Hepatocyte (in vitro differentiated cells): ENCODE measurements around the gene ANKRD13B.

Source experiments
- EZH2 ChIP-seq: fragments of 200-600 bp; sonication (generic); IDR thresholded peaks from 2 replicates; pipeline ENCODE4 v1.6.1; 2016; ENCODE audit warnings: antibody characterized with exemption, mild to moderate bottlenecking, borderline replicate concordance
- EZH2phosphoT487 ChIP-seq: fragments of 200-600 bp; sonication (generic); IDR thresholded peaks from one replicate; pipeline ENCODE4 v1.6.1; 2018; ENCODE audit warnings: antibody characterized with exemption, mild to moderate bottlenecking, low read depth, moderate library complexity; ENCODE audit not compliant: unreplicated experiment, severe bottlenecking
- TF ChIP-seq, protein P1 (sequence below): fragments of 200-600 bp; sonication (generic); IDR thresholded peaks from 2 replicates; pipeline ENCODE4 v1.5.1; 2016; ENCODE audit warnings: antibody characterized with exemption, mild to moderate bottlenecking; ENCODE audit not compliant: poor library complexity

- no peak for TF ChIP-seq EZH2
- TF ChIP-seq, protein P1, sequence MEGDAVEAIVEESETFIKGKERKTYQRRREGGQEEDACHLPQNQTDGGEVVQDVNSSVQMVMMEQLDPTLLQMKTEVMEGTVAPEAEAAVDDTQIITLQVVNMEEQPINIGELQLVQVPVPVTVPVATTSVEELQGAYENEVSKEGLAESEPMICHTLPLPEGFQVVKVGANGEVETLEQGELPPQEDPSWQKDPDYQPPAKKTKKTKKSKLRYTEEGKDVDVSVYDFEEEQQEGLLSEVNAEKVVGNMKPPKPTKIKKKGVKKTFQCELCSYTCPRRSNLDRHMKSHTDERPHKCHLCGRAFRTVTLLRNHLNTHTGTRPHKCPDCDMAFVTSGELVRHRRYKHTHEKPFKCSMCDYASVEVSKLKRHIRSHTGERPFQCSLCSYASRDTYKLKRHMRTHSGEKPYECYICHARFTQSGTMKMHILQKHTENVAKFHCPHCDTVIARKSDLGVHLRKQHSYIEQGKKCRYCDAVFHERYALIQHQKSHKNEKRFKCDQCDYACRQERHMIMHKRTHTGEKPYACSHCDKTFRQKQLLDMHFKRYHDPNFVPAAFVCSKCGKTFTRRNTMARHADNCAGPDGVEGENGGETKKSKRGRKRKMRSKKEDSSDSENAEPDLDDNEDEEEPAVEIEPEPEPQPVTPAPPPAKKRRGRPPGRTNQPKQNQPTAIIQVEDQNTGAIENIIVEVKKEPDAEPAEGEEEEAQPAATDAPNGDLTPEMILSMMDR = no peak
- TF ChIP-seq EZH2phosphoT487 = no peak
Measured at GRCh38 chr17:29591146-29591736, 1.7 kb upstream of the ANKRD13B start.
